NCI-H69 (cell line): ENCODE results near the gene RET.

Experiments used
- DNase-seq: peaks from one replicate; lab custom pipeline; 2025; lab: John Stamatoyannopoulos, UW

RET gene

GRCh38 chr10:43076876-43077420, at the start of gene RET:
RET (plus strand) TSS chr10:43077069; CDS start chr10:43077259, 190 bp downstream.
- peak; percentile 37 for DNase-seq

GRCh38 chr10:43027331-43027955, 49.4 kb upstream of the RET start:
- DNase-seq: no peak

- no peak for DNase-seq
These were observed 48.7 kb upstream of the RET start for GRCh38 chr10:43028143-43028542.

- DNase-seq: no peak
These were observed 47.8 kb upstream of the RET start for GRCh38 chr10:43029043-43029442.

- DNase-seq: no peak
These were observed 44.3 kb upstream of the RET start for GRCh38 chr10:43032613-43033012.

- DNase-seq: no peak
These were observed 41.1 kb upstream of the RET start for GRCh38 chr10:43035800-43036199.

- DNase-seq: no peak
These were observed 40.1 kb upstream of the RET start for GRCh38 chr10:43036481-43037428.

GRCh38 chr10:43037440-43037839, 39.4 kb upstream of the RET start:
- DNase-seq: no peak

GRCh38 chr10:43037942-43038782, 38.7 kb upstream of the RET start:
- DNase-seq: no peak

- DNase-seq: no peak
These were observed 37.9 kb upstream of the RET start for GRCh38 chr10:43038783-43039623.

GRCh38 chr10:43039624-43040481, 37.0 kb upstream of the RET start:
- DNase-seq: peak; percentile 1

- no peak for DNase-seq
These were observed 36.2 kb upstream of the RET start for GRCh38 chr10:43040482-43041256.

GRCh38 chr10:43041422-43042342, 35.2 kb upstream of the RET start:
- DNase-seq: no peak

- no peak for DNase-seq
These were observed 34.1 kb upstream of the RET start for GRCh38 chr10:43042503-43043341.

- no peak for DNase-seq
These were observed 33.5 kb upstream of the RET start for GRCh38 chr10:43043342-43043772.

- peak; percentile 12 for DNase-seq
These were observed 33.0 kb upstream of the RET start for GRCh38 chr10:43043773-43044447.

- peak; percentile 64 for DNase-seq
These were observed 32.4 kb upstream of the RET start for GRCh38 chr10:43044448-43044921.
